ENCODE data around the gene GNG7. TPM values are rescaled to one million over a fixed set of nuclear protein-coding genes. Genes with fewer than 3 reads are reported as not detected.

Gene GNG7
- total and polyA plus RNA-seq, 10 of the 15 experiments (the other 5 are each of a cell fraction or from before 2014, with no cell fraction given), result 1.9 to 13.6 (median 6.5) TPM

DNA sequence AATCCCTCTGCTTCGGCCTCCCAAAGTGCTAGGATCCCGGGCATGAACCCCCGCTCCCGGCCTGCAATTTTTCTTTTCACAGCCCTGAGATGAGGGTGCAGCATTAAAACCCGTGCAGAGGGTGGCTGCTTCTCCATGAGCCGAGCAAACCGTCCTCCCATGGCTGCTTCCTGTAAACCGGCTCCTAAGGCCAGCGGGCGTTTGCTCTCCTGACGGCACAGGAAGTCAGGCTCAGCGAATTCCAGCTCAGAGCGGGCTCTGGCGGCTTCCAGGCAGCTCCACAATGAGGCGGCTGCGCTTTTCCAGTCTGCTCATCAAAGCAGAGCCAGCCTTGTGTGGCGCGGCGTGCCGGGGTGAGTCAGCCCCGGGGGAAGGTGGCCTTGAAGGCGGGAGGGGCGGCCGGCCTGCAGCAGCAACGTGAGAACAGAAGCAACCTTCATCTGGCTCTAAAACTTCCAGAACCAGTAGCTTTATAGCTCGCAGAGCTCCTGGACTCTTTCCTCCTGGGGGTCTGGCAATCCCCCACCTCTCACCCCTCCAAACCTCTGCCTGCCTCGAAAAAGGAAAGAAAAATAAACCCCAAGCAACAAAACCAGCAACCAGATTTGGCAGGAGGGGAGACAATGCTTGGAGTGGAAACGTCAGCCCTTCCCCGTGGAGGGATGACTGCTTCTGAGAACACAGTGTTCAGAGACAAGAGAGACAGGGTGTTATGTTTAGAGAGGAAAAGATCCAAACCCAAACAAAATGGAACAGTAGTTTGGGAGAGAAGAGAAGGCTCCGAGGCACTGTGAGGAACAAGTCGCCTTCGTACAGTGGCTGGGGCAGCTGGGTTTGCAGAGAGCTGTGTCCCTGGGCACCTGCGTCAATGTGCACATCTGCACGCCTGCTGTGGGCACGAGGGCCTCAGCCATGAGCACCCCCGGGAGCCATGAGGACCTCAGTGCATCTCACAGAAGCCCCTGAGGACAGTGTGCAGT is 158.7 kb downstream of the GNG7 start:
- FAIRE-seq, result peak; percentile 23
- Histone ChIP-seq H3K79me2 (ENCODE audit: control insufficient read depth, insufficient read depth, low read length) (no peaks in the 10 kb centered on the region; the same call in 1 of the 2 replicates), H3K4me1 (ENCODE audit: control insufficient read depth, insufficient read depth, low read length) (peaks cover 35% of the 10 kb centered on the region), H4K20me1 (ENCODE audit: control insufficient read depth, insufficient read depth) (no peaks in the 10 kb centered on the region), H3K9me3 (replicated peaks; ENCODE audit: control insufficient read depth, insufficient read depth, low read length) (no peaks in the 10 kb centered on the region), H3K27ac (ENCODE audit: control insufficient read depth, insufficient read depth) (peak overlapping the region; percentile 64), H3K4me3 (peak overlapping the region; percentile 53), H3K27me3 (replicated peaks in 1 of 2; ENCODE audit: control insufficient read depth in 2 of 2, insufficient read depth in 2 of 2, low read length in 1 of 2) (no peaks in the 10 kb centered on the region), H3K9ac (ENCODE audit: control insufficient read depth, insufficient read depth, low read length) (peak overlapping the region; percentile 53), H3K4me2 (ENCODE audit: control insufficient read depth, insufficient read depth) (peak overlapping the region; percentile 75), H3K36me3 (ENCODE audit: control insufficient read depth in 2 of 2, insufficient read depth in 2 of 2, low read length in 1 of 2) (no peaks in the 10 kb centered on the region; a peak in 1 of 4 replicates), H2AFZ (ENCODE audit: control insufficient read depth, low read depth, low read length) (peak overlapping the region; percentile 78)
- in situ Hi-C loops (cut with MboI), result no loop called here
- intact Hi-C loops (cut with micrococcal nuclease; ENCODE audit: unreplicated experiment), result no loop called here
- POLR2A ChIA-PET, result interaction anchor here (0.6 to 2.7 kb wide), 14 partner anchors 9 to 383 kb away, joined by 3 to 28 read pairs (median 6); partner anchors contain the start of gene GADD45B
- SMC1A ChIA-PET (ENCODE audit: uncharacterized antibody, unreplicated experiment), result interaction anchor here (0.6 to 4.0 kb wide), 12 partner anchors 9 to 305 kb away, joined by 3 to 22 read pairs (median 6); partner anchors contain the start of gene GADD45B
- DNase-seq (ENCODE audit: low read depth, low spot score), result no peak
- CTCF ChIA-PET, result interaction anchor here (0.6 to 2.3 kb wide), 16 partner anchors 9 to 93 kb away, joined by 3 to 12 read pairs (median 4); partner anchors contain the start of gene GADD45B
- ATAC-seq, result peak; percentile 82
- TSS peak; percentile 77 for BruUV-seq (replicated peaks)
- RAD21 ChIA-PET (ENCODE audit: unreplicated experiment), result interaction anchor here (0.7 to 4.3 kb wide), 14 partner anchors 9 to 93 kb away, joined by 3 to 41 read pairs (median 7); partner anchors contain the start of gene GADD45B
- 2% methylated on average over 36 of the region's 36 CpGs for WGBS (ENCODE audit: insufficient coverage, insufficient replicate concordance, low lambda C conversion rate, missing lambda C conversion rate)
- no peak for TF ChIP-seq SRF (IDR thresholded peaks at IDR 0.05; ENCODE audit: low read depth in 2 of 2, low read length in 2 of 2)
- TF ChIP-seq NFYA (IDR thresholded peaks at IDR 0.05; ENCODE audit: borderline replicate concordance, low read depth, low read length), result no peak
- TF ChIP-seq, protein P1, sequence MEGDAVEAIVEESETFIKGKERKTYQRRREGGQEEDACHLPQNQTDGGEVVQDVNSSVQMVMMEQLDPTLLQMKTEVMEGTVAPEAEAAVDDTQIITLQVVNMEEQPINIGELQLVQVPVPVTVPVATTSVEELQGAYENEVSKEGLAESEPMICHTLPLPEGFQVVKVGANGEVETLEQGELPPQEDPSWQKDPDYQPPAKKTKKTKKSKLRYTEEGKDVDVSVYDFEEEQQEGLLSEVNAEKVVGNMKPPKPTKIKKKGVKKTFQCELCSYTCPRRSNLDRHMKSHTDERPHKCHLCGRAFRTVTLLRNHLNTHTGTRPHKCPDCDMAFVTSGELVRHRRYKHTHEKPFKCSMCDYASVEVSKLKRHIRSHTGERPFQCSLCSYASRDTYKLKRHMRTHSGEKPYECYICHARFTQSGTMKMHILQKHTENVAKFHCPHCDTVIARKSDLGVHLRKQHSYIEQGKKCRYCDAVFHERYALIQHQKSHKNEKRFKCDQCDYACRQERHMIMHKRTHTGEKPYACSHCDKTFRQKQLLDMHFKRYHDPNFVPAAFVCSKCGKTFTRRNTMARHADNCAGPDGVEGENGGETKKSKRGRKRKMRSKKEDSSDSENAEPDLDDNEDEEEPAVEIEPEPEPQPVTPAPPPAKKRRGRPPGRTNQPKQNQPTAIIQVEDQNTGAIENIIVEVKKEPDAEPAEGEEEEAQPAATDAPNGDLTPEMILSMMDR (IDR thresholded peaks at IDR 0.05 in 2 of 3, conservative IDR thresholded peaks at IDR 0.05 in 1 of 3; ENCODE audit: control insufficient read depth in 2 of 3, extremely low read depth in 1 of 3, insufficient read depth in 1 of 3, low read depth in 3 of 3, low read length in 3 of 3), result peak in 1 of 3 experiments; percentile 18; a peak in 1 of 6 replicates
- no peak for TF ChIP-seq WRNIP1 (IDR thresholded peaks at IDR 0.05; ENCODE audit: borderline replicate concordance, low read depth, low read length)
- no peak for TF ChIP-seq SREBF1 (IDR thresholded peaks at IDR 0.05; ENCODE audit: low read length)
- TF ChIP-seq, protein P2, sequence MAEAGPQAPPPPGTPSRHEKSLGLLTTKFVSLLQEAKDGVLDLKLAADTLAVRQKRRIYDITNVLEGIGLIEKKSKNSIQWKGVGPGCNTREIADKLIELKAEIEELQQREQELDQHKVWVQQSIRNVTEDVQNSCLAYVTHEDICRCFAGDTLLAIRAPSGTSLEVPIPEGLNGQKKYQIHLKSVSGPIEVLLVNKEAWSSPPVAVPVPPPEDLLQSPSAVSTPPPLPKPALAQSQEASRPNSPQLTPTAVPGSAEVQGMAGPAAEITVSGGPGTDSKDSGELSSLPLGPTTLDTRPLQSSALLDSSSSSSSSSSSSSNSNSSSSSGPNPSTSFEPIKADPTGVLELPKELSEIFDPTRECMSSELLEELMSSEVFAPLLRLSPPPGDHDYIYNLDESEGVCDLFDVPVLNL (IDR thresholded peaks at IDR 0.05; ENCODE audit: low read depth, low read length), result no peak
- TF ChIP-seq, protein P3, sequence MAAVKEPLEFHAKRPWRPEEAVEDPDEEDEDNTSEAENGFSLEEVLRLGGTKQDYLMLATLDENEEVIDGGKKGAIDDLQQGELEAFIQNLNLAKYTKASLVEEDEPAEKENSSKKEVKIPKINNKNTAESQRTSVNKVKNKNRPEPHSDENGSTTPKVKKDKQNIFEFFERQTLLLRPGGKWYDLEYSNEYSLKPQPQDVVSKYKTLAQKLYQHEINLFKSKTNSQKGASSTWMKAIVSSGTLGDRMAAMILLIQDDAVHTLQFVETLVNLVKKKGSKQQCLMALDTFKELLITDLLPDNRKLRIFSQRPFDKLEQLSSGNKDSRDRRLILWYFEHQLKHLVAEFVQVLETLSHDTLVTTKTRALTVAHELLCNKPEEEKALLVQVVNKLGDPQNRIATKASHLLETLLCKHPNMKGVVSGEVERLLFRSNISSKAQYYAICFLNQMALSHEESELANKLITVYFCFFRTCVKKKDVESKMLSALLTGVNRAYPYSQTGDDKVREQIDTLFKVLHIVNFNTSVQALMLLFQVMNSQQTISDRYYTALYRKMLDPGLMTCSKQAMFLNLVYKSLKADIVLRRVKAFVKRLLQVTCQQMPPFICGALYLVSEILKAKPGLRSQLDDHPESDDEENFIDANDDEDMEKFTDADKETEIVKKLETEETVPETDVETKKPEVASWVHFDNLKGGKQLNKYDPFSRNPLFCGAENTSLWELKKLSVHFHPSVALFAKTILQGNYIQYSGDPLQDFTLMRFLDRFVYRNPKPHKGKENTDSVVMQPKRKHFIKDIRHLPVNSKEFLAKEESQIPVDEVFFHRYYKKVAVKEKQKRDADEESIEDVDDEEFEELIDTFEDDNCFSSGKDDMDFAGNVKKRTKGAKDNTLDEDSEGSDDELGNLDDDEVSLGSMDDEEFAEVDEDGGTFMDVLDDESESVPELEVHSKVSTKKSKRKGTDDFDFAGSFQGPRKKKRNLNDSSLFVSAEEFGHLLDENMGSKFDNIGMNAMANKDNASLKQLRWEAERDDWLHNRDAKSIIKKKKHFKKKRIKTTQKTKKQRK (IDR thresholded peaks at IDR 0.05; ENCODE audit: low read depth, low read length), result no peak
- TF ChIP-seq, protein P4, sequence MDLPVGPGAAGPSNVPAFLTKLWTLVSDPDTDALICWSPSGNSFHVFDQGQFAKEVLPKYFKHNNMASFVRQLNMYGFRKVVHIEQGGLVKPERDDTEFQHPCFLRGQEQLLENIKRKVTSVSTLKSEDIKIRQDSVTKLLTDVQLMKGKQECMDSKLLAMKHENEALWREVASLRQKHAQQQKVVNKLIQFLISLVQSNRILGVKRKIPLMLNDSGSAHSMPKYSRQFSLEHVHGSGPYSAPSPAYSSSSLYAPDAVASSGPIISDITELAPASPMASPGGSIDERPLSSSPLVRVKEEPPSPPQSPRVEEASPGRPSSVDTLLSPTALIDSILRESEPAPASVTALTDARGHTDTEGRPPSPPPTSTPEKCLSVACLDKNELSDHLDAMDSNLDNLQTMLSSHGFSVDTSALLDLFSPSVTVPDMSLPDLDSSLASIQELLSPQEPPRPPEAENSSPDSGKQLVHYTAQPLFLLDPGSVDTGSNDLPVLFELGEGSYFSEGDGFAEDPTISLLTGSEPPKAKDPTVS (IDR thresholded peaks at IDR 0.05; ENCODE audit: low read depth, low read length), result no peak
- no peak for TF ChIP-seq MYB (IDR thresholded peaks at IDR 0.05; ENCODE audit: borderline replicate concordance, low read depth, low read length)
- TF ChIP-seq CBFB (IDR thresholded peaks at IDR 0.05; ENCODE audit: low read depth), result 0 out of 2 replicates have a peak, but pooled peaks have one; percentile 16

Measured in GM12878 (cell line).